ENCODE results near the gene MED13. TPM values are rescaled to one million over a fixed set of nuclear protein-coding genes. Genes with fewer than 3 reads are reported as not detected.

MED13 gene
- total RNA-seq, 1 donor from 2014 or later, result 83.7 TPM

DNA sequence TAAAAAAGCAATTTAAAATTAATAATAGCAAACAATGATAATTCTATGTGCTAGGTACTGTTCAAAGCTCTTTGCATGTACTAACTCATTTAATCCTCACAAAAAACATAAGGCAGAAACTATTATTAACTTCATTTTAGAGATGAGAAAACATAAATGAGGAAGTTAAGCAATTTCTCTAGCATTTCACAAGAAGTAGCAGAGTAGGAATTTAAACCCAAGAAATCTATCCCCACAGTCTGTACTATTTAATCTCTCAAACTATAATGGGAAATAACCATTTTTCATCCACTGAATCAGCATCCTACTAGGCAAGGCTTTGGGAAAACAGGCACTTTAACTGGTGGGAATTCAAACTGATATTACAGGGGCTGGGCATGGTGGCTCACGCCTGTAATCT lies 95.0 kb downstream of the MED13 start:
- no peak for DNase-seq (ENCODE audit: low spot score, unreplicated experiment)
- H3K36me3 Mint-ChIP-seq (ENCODE audit: insufficient read depth), result peaks cover 13% of the 10 kb centered on the region
- H3K27me3 Mint-ChIP-seq, result no peaks in the 10 kb centered on the region
- H3K27ac Mint-ChIP-seq, result no peak overlapping the region
- H3K4me3 Mint-ChIP-seq (ENCODE audit: low read depth), result no peak overlapping the region
- TF ChIP-seq, protein P1, sequence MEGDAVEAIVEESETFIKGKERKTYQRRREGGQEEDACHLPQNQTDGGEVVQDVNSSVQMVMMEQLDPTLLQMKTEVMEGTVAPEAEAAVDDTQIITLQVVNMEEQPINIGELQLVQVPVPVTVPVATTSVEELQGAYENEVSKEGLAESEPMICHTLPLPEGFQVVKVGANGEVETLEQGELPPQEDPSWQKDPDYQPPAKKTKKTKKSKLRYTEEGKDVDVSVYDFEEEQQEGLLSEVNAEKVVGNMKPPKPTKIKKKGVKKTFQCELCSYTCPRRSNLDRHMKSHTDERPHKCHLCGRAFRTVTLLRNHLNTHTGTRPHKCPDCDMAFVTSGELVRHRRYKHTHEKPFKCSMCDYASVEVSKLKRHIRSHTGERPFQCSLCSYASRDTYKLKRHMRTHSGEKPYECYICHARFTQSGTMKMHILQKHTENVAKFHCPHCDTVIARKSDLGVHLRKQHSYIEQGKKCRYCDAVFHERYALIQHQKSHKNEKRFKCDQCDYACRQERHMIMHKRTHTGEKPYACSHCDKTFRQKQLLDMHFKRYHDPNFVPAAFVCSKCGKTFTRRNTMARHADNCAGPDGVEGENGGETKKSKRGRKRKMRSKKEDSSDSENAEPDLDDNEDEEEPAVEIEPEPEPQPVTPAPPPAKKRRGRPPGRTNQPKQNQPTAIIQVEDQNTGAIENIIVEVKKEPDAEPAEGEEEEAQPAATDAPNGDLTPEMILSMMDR (IDR thresholded peaks at IDR 0.05; ENCODE audit: unreplicated experiment), result no peak
- no peaks in the 10 kb centered on the region for H3K4me1 Mint-ChIP-seq (ENCODE audit: low read depth)
- H3K9me3 Mint-ChIP-seq (ENCODE audit: low read depth), result no peaks in the 10 kb centered on the region

DNA sequence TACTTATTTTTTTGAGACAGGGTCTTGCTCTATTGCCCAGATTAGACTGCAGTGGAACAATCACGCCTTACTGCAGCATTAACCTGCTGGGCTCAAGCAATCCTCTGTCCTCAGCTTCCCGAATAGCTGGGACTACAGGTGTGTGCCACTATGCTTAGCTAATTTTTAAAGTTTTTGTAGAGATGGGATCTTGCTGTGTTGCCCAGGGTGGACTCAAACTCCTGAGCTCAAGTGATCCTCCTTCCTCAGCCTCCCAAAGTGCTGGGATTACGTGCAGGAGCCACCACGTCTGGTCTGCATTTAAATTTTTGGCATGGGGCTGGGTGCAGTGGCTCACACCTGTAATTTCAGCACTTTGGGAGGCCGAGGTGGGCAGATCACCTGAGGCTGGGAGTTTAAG lies 96.3 kb downstream of the MED13 start:
- Mint-ChIP-seq H3K27me3 (no peaks in the 10 kb centered on the region), H3K36me3 (ENCODE audit: insufficient read depth) (peaks cover 7% of the 10 kb centered on the region), H3K4me3 (ENCODE audit: low read depth) (no peak overlapping the region)

GRCh38 chr17:61967729-61968128 lies 97.3 kb downstream of the MED13 start:
- no peak overlapping the region for H3K4me3 Mint-ChIP-seq (ENCODE audit: low read depth)
- no peak for DNase-seq (ENCODE audit: low spot score, unreplicated experiment)

More for the DNA sequence above, 96.3 kb downstream of the MED13 start:
- TF ChIP-seq, protein P1 (IDR thresholded peaks at IDR 0.05; ENCODE audit: unreplicated experiment), result no peak
- H3K4me1 Mint-ChIP-seq (ENCODE audit: low read depth), result no peaks in the 10 kb centered on the region
- no peaks in the 10 kb centered on the region for H3K9me3 Mint-ChIP-seq (ENCODE audit: low read depth)
- no peak for DNase-seq (ENCODE audit: low spot score, unreplicated experiment)
- H3K27ac Mint-ChIP-seq, result no peak overlapping the region

GRCh38 chr17:61966191-61966590 lies 98.9 kb downstream of the MED13 start:
- Mint-ChIP-seq H3K4me3 (ENCODE audit: low read depth) (no peak overlapping the region), H3K4me1 (ENCODE audit: low read depth) (no peaks in the 10 kb centered on the region), H3K9me3 (ENCODE audit: low read depth) (no peaks in the 10 kb centered on the region), H3K36me3 (ENCODE audit: insufficient read depth) (peaks cover 14% of the 10 kb centered on the region), H3K27me3 (no peaks in the 10 kb centered on the region), H3K27ac (no peak overlapping the region)
- no peak for DNase-seq (ENCODE audit: low spot score, unreplicated experiment)
- TF ChIP-seq, protein P1 (IDR thresholded peaks at IDR 0.05; ENCODE audit: unreplicated experiment), result no peak

More at GRCh38 chr17:61967729-61968128, 97.3 kb downstream of the MED13 start:
- peaks cover 9% of the 10 kb centered on the region for H3K36me3 Mint-ChIP-seq (ENCODE audit: insufficient read depth)
- H3K27me3 Mint-ChIP-seq, result no peaks in the 10 kb centered on the region
- no peaks in the 10 kb centered on the region for H3K4me1 Mint-ChIP-seq (ENCODE audit: low read depth)
- H3K27ac Mint-ChIP-seq, result no peak overlapping the region
- TF ChIP-seq, protein P1 (IDR thresholded peaks at IDR 0.05; ENCODE audit: unreplicated experiment), result no peak
- H3K9me3 Mint-ChIP-seq (ENCODE audit: low read depth), result no peaks in the 10 kb centered on the region

- H3K9me3 Mint-ChIP-seq (ENCODE audit: low read depth), result no peaks in the 10 kb centered on the region
- TF ChIP-seq, protein P1 (IDR thresholded peaks at IDR 0.05; ENCODE audit: unreplicated experiment), result no peak
- no peaks in the 10 kb centered on the region for H3K4me1 Mint-ChIP-seq (ENCODE audit: low read depth)
- H3K27me3 Mint-ChIP-seq, result no peaks in the 10 kb centered on the region
- no peak overlapping the region for H3K27ac Mint-ChIP-seq
- peaks cover 24% of the 10 kb centered on the region for H3K36me3 Mint-ChIP-seq (ENCODE audit: insufficient read depth)
- no peak overlapping the region for H3K4me3 Mint-ChIP-seq (ENCODE audit: low read depth)
- DNase-seq (ENCODE audit: low spot score, unreplicated experiment), result no peak
Measured at GRCh38 chr17:61955619-61956018, 109.5 kb downstream of the MED13 start.
